Small intestine (tissue), 7 donors: Measurements from ENCODE around the gene TRH. TPM values are rescaled to one million over a fixed set of nuclear protein-coding genes. Genes with fewer than 3 reads are reported as not detected.

ENCODE experiments used
- DNase-seq, 2 donors: peaks; one replicate each; pipeline versions ENCODE4 v3.0.0 to v3.0.0-alpha.2; 2013
- FAIRE-seq: peaks from 2 replicates; lab custom pipeline; 2012; peaks lifted over from hg19 to GRCh38; lab: Jason Lieb, UNC
- H3K27ac ChIP-seq, 3 donors: one replicate each; pipeline ENCODE4 v1.5.1; 2013; ENCODE audit warnings: low read length in 2 of 3, mild to moderate bottlenecking in 2 of 3, control low read depth in 1 of 3, inconsistent platforms in 1 of 3, low read depth in 1 of 3, moderate library complexity in 1 of 3
- H3K27me3 ChIP-seq, 3 donors: one replicate each; pipeline ENCODE4 v1.6.1; 2013; ENCODE audit warnings: low read length in 3 of 3, inconsistent platforms in 1 of 3; ENCODE audit not compliant: control insufficient read depth in 3 of 3, insufficient read depth in 3 of 3
- H3K36me3 ChIP-seq, 3 donors: one replicate each; pipeline ENCODE4 v1.6.1; 2013; ENCODE audit warnings: low read length in 3 of 3, inconsistent platforms in 1 of 3, low read depth in 1 of 3, mild to moderate bottlenecking in 1 of 3, moderate library complexity in 1 of 3; ENCODE audit not compliant: control insufficient read depth in 3 of 3, insufficient read depth in 2 of 3
- H3K4me1 ChIP-seq, 3 donors: one replicate each; pipeline ENCODE4 v1.6.1; 2013; ENCODE audit warnings: low read length in 2 of 3, inconsistent platforms in 1 of 3, low read depth in 1 of 3, mild to moderate bottlenecking in 1 of 3, moderate library complexity in 1 of 3; ENCODE audit not compliant: control insufficient read depth in 3 of 3, insufficient read depth in 2 of 3
- H3K4me3 ChIP-seq, 3 donors: one replicate each; pipeline ENCODE4 v1.5.1; 2013; ENCODE audit warnings: low read length in 3 of 3, control low read depth in 1 of 3, inconsistent platforms in 1 of 3, low read depth in 1 of 3, mild to moderate bottlenecking in 1 of 3, moderate library complexity in 1 of 3
- H3K9me3 ChIP-seq, 2 donors: one replicate each; pipeline ENCODE4 v1.6.1; 2013; ENCODE audit warnings: low read depth in 1 of 2, low read length in 1 of 2; ENCODE audit not compliant: control insufficient read depth in 2 of 2, insufficient read depth in 1 of 2
- WGBS, 3 donors: extraction: QIAGEN DNeasy Blood & Tissue Kit; methylation state at CpG; one replicate each; pipeline ENCODE4 v1.1.7; 2013; 5-methylcytosine and 5-hydroxymethylcytosine counted together
- polyA plus RNA-seq, 4 donors: library from polyadenylated mRNA; stranded (reverse) in 3 of 4; unstranded in 1 of 4; fragments of 200-250 nt in 3 of 4; fragments of 120-200 nt in 1 of 4; gene quantifications; one replicate each; pipeline versions ENCODE4 v1.2.1 to v1.2.3, GENCODE V29; 2013
- donor health status: healthy with polysubstance abuse.
- donor health status: control.
- donor health status: control.
- donor health status: Bipolar disorder and iron deficiency.
- donor health status: healthy.

Gene TRH
- polyA plus RNA-seq, 4 donors = 0.04 to 0.10 TPM; not detected in 2

- FAIRE-seq = no peak
- H3K4me3 ChIP-seq = no peak overlapping the region
- no peaks in the 10 kb centered on the region for H3K4me1 ChIP-seq
- WGBS, 3 donors = 78 to 88% (median 86%) methylated on average over 3 of the region's 3 CpGs
- H3K27me3 ChIP-seq = no peaks in the 10 kb centered on the region
- DNase-seq = no peak
- no peaks in the 10 kb centered on the region for H3K36me3 ChIP-seq
- H3K27ac ChIP-seq = no peak overlapping the region
- no peaks in the 10 kb centered on the region for H3K9me3 ChIP-seq
Observed at GRCh38 chr3:129940086-129940485, 34.4 kb upstream of the TRH start.

GRCh38 chr3:129942296-129942695 lies 32.2 kb upstream of the TRH start:
- DNase-seq = peak; percentile 26 to 66
- Histone ChIP-seq H3K9me3 (peaks cover 0 to 7% of the 10 kb centered on the region in 2 donors), H3K4me1 (no peaks in the 10 kb centered on the region), H3K36me3 (no peaks in the 10 kb centered on the region), H3K4me3 (no peak overlapping the region), H3K27ac (no peak overlapping the region), H3K27me3 (peaks cover 0 to 3% (median 0%) of the 10 kb centered on the region in 3 donors)
- FAIRE-seq = no peak
- WGBS, 3 donors = 16 to 19% (median 16%) methylated on average over 7 of the region's 7 CpGs

- DNase-seq (no peak), FAIRE-seq (no peak)
- H3K27me3 ChIP-seq = peaks cover 0 to 3% (median 0%) of the 10 kb centered on the region in 3 donors
- H3K4me3 ChIP-seq = no peak overlapping the region
- no peak overlapping the region for H3K27ac ChIP-seq
- peaks cover 0 to 7% of the 10 kb centered on the region in 2 donors for H3K9me3 ChIP-seq
- H3K4me1 ChIP-seq = no peaks in the 10 kb centered on the region
- H3K36me3 ChIP-seq = no peaks in the 10 kb centered on the region
- 56 to 85% (median 73%) methylated on average over 3 of the region's 3 CpGs for WGBS, 3 donors
Observed at GRCh38 chr3:129943020-129943419, 31.5 kb upstream of the TRH start.

- FAIRE-seq = no peak
- DNase-seq = no peak
- WGBS, 3 donors = 90 to 93% (median 90%) methylated on average over 7 of the region's 7 CpGs
- Histone ChIP-seq H3K4me1 (no peaks in the 10 kb centered on the region), H3K27ac (no peak overlapping the region), H3K4me3 (no peak overlapping the region), H3K36me3 (no peaks in the 10 kb centered on the region), H3K9me3 (peaks cover 0 to 7% of the 10 kb centered on the region in 2 donors), H3K27me3 (peaks cover 0 to 3% (median 0%) of the 10 kb centered on the region in 3 donors)
Observed at GRCh38 chr3:129944709-129945108, 29.8 kb upstream of the TRH start.

- H3K27me3 ChIP-seq = peaks cover 0 to 3% (median 0%) of the 10 kb centered on the region in 3 donors
- DNase-seq = no peak
- WGBS, 3 donors = 72 to 82% (median 77%) methylated on average over 8 of the region's 8 CpGs
- no peaks in the 10 kb centered on the region for H3K4me1 ChIP-seq
- peaks cover 0 to 7% of the 10 kb centered on the region in 2 donors for H3K9me3 ChIP-seq
- no peak overlapping the region for H3K4me3 ChIP-seq
- no peak for FAIRE-seq
- no peak overlapping the region for H3K27ac ChIP-seq
- no peaks in the 10 kb centered on the region for H3K36me3 ChIP-seq
Observed at GRCh38 chr3:129947538-129948240, 26.8 kb upstream of the TRH start.

GRCh38 chr3:129950318-129951046 lies 24.0 kb upstream of the TRH start:
- Histone ChIP-seq H3K9me3 (peaks cover 0 to 7% of the 10 kb centered on the region in 2 donors), H3K4me1 (no peaks in the 10 kb centered on the region), H3K36me3 (no peaks in the 10 kb centered on the region), H3K4me3 (no peak overlapping the region), H3K27me3 (peaks cover 0 to 3% (median 2%) of the 10 kb centered on the region in 3 donors), H3K27ac (no peak overlapping the region)
- FAIRE-seq = no peak
- no peak for DNase-seq
- WGBS, 3 donors = 58 to 63% (median 58%) methylated on average over 7 of the region's 7 CpGs

GRCh38 chr3:129952556-129953355 lies 21.8 kb upstream of the TRH start:
- peaks cover 0 to 4% (median 4%) of the 10 kb centered on the region in 3 donors for H3K27me3 ChIP-seq
- no peaks in the 10 kb centered on the region for H3K36me3 ChIP-seq
- FAIRE-seq (no peak), DNase-seq (no peak)
- H3K27ac ChIP-seq = no peak overlapping the region
- no peaks in the 10 kb centered on the region for H3K9me3 ChIP-seq
- WGBS, 3 donors = 72 to 83% (median 81%) methylated on average over 6 of the region's 6 CpGs
- H3K4me1 ChIP-seq = no peaks in the 10 kb centered on the region
- H3K4me3 ChIP-seq = no peak overlapping the region

- WGBS, 3 donors = 44 to 54% (median 49%) methylated on average over 5 of the region's 5 CpGs
- no peak for FAIRE-seq
- no peak for DNase-seq
Observed at GRCh38 chr3:129953621-129954020, 20.9 kb upstream of the TRH start.

More at GRCh38 chr3:129953621-129954020, 20.9 kb upstream of the TRH start:
- no peaks in the 10 kb centered on the region for H3K36me3 ChIP-seq
- no peak overlapping the region for H3K27ac ChIP-seq
- no peaks in the 10 kb centered on the region for H3K9me3 ChIP-seq
- no peaks in the 10 kb centered on the region for H3K4me1 ChIP-seq
- no peak overlapping the region for H3K4me3 ChIP-seq
- H3K27me3 ChIP-seq = peaks cover 0 to 4% (median 4%) of the 10 kb centered on the region in 3 donors
